Kidney capillary endothelial cell (primary cell): ENCODE measurements around the gene MFAP2.
A peak's percentile ranks its signal among the peaks of the same experiment; 100 is the strongest.

ENCODE experiments used
- DNase-seq: peaks from one replicate; pipeline ENCODE4 v3.0.0-alpha.2; 2018; ENCODE audit warnings: low spot score

The MFAP2 gene

GRCh38 chr1:17008208-17008855 lies 27.9 kb upstream of the MFAP2 start:
- DNase-seq, result no peak

- DNase-seq, result no peak
Observed at GRCh38 chr1:17007121-17007520, 26.7 kb upstream of the MFAP2 start.

- DNase-seq, result no peak
Observed at GRCh38 chr1:17005365-17005740, 24.9 kb upstream of the MFAP2 start.

GRCh38 chr1:17004466-17005364 lies 24.3 kb upstream of the MFAP2 start:
- no peak for DNase-seq

- DNase-seq, result no peak
Observed at GRCh38 chr1:17002524-17002902, 22.1 kb upstream of the MFAP2 start.

GRCh38 chr1:17001760-17002523 lies 21.5 kb upstream of the MFAP2 start:
- DNase-seq, result no peak

GRCh38 chr1:16999863-17000262 lies 19.4 kb upstream of the MFAP2 start:
- DNase-seq, result no peak

GRCh38 chr1:16998589-16998988 lies 18.2 kb upstream of the MFAP2 start:
- no peak for DNase-seq

- DNase-seq, result no peak
Observed at GRCh38 chr1:16996845-16997244, 16.4 kb upstream of the MFAP2 start.

- no peak for DNase-seq
Observed at GRCh38 chr1:16993521-16994038, 13.2 kb upstream of the MFAP2 start.

GRCh38 chr1:16992675-16993074 lies 12.3 kb upstream of the MFAP2 start:
- DNase-seq, result no peak

- no peak for DNase-seq
Observed at GRCh38 chr1:16992102-16992501, 11.7 kb upstream of the MFAP2 start.

GRCh38 chr1:16991571-16991970 lies 11.2 kb upstream of the MFAP2 start:
- no peak for DNase-seq

- DNase-seq, result no peak
Observed at GRCh38 chr1:16989676-16990391, 9.4 kb upstream of the MFAP2 start.

GRCh38 chr1:16988210-16988609 lies 7.8 kb upstream of the MFAP2 start:
- DNase-seq, result no peak

- no peak for DNase-seq
Observed at GRCh38 chr1:16986962-16987361, 6.5 kb upstream of the MFAP2 start.

GRCh38 chr1:16986560-16986959 lies 6.1 kb upstream of the MFAP2 start:
- no peak for DNase-seq

- DNase-seq, result no peak
Observed at GRCh38 chr1:16986113-16986512, 5.7 kb upstream of the MFAP2 start.

- peak; percentile 84 for DNase-seq
Observed at GRCh38 chr1:16984717-16985116, 4.3 kb upstream of the MFAP2 start.

GRCh38 chr1:16983649-16984048 lies 3.2 kb upstream of the MFAP2 start:
- DNase-seq, result no peak

GRCh38 chr1:16982902-16983301 lies 2.5 kb upstream of the MFAP2 start:
- DNase-seq, result no peak

- DNase-seq, result peak; percentile 73
Observed at GRCh38 chr1:16981269-16981849, 939 bp upstream of the MFAP2 start.
